Fibroblast of skin of right biceps (primary cell): ENCODE data around the gene MAP2K1.

Experiments used
- DNase-seq: peaks from one replicate; pipeline ENCODE4 v3.0.0-alpha.2; 2013

The MAP2K1 gene

DNA sequence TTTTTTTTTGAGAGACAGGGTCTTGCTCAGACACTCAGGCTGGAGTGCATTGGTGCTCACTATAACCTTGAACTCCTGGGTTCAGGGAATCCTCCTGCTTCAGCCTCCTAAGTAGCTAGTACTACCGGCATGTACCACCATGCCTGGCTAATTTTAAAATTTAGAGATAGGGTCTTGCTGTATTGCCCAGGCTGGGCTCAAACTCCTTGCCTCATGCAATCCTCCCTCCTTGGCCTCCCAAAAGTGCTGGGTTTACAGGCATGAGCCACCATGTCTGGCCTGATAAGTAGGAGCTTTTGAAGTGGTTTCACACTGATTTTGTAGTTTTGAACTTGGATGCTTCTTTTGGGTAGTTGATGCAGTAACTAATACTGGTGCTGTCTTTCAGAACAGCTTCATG lies 7.8 kb downstream of the MAP2K1 start:
- no peak for DNase-seq

GRCh38 chr15:66394915-66395314 lies 8.2 kb downstream of the MAP2K1 start:
- DNase-seq, result no peak

DNA sequence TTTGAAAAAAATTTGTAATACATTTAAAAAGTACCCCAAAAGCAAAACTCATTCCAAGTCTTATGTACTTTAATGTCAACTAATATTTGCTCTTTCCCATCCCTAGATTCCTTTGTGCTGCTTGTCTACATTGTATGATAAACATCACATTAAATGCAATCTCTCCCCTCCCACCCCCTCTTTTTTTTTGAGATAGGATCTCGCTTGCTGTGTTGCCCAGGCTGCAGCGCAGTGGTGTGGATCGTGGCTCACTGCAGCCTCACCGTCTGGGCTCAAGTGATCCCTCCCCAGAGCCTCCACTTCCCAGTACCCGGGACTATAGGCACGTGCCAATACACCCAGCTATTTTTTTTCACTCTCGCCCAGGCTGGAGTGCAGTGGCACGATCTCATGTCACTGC lies 12.6 kb downstream of the MAP2K1 start:
- no peak for DNase-seq

GRCh38 chr15:66400351-66400774 lies 13.7 kb downstream of the MAP2K1 start:
- DNase-seq, result peak; percentile 31

GRCh38 chr15:66401130-66402021 lies 14.7 kb downstream of the MAP2K1 start:
- DNase-seq, result peak; percentile 62

DNA sequence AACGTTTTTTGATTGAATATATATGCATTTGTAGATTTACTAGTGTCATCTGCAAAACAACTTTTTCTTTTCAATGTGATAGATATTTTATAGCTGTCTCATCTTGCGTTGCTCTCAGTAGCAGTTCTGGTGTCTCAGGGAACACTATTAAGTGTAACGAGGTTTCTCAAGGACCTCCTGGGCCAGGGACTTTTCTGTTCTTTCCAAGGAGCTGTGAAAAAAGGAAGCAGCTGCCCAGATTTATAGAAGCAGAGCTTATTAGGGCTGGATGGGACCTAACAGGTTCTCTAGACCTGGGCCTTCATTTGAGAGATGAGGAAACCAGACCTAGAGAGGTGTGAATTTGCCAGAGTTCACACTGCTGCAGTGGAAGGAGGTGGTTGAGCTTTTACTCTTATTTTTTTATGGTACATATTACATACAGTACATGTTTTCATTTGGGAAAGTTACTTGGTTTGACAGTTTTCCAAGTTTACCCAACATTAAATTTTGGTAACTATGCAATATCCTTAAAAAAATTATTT lies 16.1 kb downstream of the MAP2K1 start:
- DNase-seq, result no peak

DNA sequence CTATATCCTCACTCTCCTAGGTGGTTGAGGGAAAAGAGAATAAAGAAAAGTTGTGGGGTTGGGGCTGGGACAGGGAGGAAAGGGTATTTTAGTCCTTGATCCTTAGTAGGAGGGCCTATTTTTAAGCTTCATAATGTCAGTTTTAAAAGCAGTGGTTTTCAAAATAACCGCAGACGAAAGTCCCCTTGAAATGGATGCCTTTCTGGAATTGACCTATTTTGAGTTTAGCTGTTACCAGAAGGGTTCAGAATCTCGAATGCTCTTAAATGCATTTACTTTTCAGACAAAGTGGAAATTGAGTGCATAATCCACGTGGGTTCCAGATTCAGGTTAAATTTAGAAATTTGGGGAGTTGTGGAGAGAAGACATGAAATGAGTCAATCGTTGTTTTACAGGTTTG lies 16.6 kb downstream of the MAP2K1 start:
- no peak for DNase-seq

DNA sequence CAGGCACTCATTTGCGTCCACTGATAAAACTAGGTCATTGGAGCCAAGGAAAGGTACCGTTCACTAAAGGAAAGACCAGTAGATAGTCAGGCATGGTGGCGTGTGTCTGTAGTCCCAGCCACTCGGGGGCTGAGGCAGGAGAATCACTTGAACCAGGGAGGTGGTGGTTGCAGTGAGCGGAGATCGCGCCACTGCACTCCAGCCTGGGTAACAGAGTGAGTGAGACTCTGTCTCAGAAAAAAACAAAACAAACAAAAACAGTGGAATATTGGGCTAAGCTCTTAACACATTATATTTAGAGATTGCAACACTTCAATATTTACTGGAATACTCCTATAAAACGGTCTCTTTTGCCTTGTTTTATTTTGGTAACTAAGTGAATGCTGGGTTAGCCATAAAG lies 17.4 kb downstream of the MAP2K1 start:
- DNase-seq, result no peak

DNA sequence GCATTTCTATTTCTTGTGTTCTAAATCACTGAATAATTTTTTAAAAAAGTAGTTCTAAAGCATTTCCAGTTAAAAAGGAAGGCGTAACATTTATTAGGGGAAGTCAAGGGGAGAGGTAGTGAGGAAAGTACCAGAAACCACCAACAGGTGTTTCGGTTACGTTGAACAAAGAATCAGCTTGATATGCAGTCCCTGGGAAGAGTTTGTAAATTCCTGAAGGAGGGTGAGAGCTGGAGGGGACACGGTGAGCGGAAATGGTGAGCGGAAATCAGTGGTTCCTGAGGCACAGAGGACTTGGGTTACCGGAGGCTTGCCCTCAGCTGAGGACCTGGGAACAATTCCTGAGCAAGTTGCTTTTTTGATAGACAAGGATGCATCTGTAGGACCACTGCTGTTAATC lies 17.8 kb downstream of the MAP2K1 start:
- no peak for DNase-seq

GRCh38 chr15:66405007-66405406 lies 18.3 kb downstream of the MAP2K1 start:
- no peak for DNase-seq

DNA sequence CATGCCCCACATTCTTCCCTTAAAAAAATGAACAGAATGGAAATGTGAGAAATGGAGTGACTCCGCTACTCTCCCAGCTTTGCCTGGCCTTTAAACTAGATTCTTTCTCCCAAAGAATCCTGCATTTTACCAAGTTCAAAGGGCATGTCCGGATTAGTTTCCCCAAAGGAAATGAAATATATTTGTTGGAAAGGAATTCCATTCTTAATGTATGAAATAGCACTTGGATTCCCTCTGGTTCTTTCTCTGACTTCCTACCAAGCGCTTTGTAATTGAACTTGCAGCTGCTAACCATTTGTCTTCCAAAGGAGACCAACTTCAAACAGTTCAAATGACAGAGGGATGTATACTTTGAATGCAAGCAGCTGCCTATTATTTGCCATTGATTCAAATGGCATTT lies 18.9 kb downstream of the MAP2K1 start:
- peak; percentile 27 for DNase-seq

DNA sequence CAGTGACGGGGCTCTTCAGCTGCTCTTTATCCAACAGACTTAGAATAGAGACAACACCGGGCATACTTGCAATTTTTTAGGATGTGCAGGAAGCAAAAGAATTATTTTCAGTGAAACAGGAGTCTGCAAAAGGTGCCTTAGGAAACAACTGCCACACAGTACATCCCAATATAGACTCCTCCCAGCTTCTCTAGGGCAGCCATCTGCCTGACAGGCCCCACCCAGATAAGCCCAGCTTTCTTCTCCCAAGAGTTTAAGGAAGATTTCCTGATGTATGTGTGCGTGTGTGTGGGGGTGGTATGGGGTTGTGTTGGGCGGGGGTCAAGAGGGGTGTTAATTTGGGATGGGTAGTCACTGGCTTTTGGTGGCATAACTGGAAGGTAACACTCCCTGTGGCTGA lies 21.5 kb downstream of the MAP2K1 start:
- DNase-seq, result no peak

DNA sequence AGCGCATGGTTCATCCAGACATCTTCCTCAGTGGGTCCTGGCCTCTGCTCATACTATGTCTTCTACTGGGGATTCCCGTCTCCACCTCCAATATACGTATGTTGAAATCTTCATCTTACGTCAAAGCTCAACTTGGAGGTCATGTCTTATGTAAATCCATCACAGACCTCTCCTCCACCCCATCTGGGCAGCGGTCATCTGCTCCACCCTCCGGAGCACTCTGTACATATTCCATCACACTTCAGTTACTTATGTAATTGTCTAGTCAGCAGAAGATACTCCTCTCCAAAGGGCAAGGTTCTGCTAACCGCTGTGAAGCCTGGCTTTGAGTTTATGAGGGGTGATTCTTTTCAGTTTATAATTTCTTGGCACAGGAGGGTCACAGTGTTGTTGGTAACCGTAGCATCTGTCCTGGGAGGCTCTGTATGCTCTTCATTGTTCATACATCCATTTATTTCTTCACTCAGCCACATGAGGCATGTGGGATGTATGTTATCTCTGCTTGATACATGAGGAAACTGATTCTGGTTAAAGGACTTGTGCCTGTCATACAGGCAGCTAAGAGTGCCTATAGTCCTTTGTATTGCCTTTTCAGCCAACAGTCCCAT lies 22.1 kb downstream of the MAP2K1 start:
- no peak for DNase-seq

DNA sequence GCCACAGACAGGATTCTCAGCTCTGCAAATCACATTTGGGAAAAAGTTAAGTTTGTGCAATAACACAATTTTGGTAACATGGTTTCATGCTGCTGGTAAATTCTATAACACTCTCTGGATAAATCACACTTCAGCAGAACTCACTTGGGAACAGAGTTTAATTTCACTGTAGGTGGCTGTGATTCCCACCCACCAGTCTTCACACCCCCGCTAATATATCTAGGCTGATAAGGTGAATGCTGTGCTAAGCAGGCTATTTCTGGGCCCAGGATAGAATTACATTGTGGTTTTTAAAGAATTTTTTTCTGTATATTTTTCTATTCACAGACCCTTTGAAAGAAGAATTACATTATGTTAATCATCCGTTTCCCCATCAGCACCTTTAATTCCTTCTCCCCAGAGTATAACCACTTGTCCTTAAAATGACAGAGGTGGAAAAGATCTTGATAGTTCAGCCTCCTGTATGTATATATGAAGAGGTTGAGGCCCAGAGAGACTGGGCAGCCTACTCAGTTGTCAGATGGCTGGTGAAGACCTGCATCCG lies 22.9 kb downstream of the MAP2K1 start:
- DNase-seq, result peak; percentile 26

DNA sequence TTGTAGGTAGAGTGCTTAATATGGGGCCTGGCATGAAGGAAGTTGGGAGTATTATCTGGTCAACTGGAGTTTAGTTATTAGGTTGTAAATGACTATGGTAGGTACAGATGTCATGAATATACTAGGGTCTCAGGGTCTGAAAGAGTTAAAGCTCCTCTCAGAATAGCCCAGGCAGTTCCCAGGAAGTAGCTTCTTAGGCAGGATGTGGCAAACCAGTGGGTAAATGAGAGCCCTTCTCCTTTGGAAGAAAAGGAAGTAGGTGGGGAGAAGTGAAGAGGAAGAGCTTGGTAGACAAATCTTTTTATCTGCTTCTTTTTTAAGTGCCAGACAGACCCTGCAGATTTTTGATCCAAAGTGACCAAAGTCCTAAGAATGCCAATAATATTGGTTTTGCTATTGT lies 24.5 kb downstream of the MAP2K1 start:
- DNase-seq, result no peak

- DNase-seq, result no peak
Observed at GRCh38 chr15:66412220-66412619, 25.5 kb downstream of the MAP2K1 start.

GRCh38 chr15:66413579-66413978 lies 26.9 kb downstream of the MAP2K1 start:
- DNase-seq, result no peak

- DNase-seq, result no peak
Observed at GRCh38 chr15:66415360-66415759, 28.6 kb downstream of the MAP2K1 start.

DNA sequence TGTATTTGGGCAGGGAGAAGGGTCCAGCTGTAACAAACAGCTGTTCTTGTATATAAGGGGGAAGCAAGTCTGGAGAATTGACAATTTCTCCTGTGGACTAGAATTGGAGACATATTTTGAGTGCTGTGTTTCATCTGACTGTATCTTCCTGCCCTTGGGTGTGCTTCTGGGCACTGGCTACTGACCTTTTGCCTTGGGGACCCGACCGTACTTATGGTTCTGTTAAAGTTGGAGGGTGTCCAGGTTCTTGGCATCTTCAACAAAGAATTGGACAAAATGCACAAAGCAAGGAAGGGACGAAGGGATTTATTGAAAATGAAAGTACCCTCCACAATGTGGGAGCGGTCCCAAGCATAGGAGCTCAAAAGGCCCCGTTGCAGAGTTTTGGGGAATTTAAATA lies 31.0 kb downstream of the MAP2K1 start:
- no peak for DNase-seq

GRCh38 chr15:66419471-66419870 lies 32.8 kb downstream of the MAP2K1 start:
- DNase-seq, result no peak

DNA sequence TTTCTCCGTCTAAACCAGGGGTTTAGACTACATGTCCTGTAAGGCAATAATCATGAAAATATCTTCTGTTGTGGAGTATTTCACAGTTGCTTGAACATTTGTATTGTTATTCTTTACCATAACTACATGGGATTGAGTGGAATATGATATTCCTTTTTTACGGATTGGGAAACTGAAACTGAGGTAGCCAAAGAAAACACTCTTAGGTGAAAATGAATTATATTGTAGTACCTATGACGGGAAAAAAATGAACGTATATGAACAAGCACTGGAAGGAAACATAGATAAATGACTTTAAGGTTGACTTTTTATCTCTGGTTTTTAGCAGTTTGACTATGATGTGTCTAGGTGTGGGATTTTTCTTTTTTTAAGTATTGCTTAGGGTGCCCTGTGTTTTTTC lies 35.6 kb downstream of the MAP2K1 start:
- DNase-seq, result no peak

DNA sequence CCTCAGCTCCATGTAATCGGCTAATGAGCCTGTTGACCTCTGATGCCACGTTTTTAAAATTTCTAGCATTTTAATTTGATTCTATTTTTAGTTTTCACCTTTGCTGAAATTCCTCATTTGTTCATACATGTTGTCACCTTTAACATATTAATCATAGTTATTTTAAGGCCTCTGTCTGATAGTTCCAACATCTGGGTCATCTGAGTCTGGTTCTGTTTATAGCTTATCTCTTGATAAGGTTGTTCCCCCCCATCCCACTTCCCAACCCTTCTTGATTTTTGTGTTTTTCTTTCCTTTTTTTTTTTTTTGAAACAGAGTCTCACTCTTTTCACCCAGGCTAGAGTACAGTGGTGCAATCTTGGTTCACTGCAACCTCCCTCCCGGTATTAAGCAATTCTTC lies 36.4 kb downstream of the MAP2K1 start:
- DNase-seq, result no peak

GRCh38 chr15:66424963-66425612 lies 38.4 kb downstream of the MAP2K1 start:
- no peak for DNase-seq

DNA sequence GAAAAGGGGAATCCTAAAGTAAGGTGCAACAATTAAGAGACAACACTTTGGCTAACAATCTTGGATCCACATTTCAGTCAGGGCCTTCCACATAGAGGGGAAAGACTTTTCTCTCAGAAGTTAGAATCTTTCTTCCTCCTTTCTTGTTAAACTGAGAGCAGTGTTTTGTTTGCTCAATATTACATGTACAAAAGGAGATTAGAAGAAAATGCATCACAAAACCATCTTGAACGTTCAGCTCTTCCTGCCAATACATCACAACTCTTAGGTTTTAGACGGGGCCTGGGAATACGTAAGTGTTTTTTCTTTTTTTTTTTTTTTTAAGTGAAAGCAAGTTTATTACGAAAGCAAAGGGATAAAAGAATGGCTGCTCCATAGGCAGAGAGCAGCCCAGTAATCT lies 39.1 kb downstream of the MAP2K1 start:
- no peak for DNase-seq
